GM12878 (cell line): ENCODE measurements around the gene TADA2A. TPM values are rescaled to one million over a fixed set of nuclear protein-coding genes. Genes with fewer than 3 reads are reported as not detected.

ENCODE experiments used
- ATAC-seq: fragments of 200-7000 bp; cut with Tn5 transposase; 3 replicates; pipeline ENCODE4 v1.9.1; 2020; ENCODE audit warnings: mild to moderate bottlenecking, moderate library complexity
- BruUV-seq: library from RNA; stranded (reverse); fragments of 400-500 nt; replicated peaks from 2 replicates; lab custom pipeline; 2021; lab: Mats Ljungman, UMichigan
- CTCF ChIA-PET: fragments of 300-600 bp; sonication (Branson Sonifier 250); formaldehyde crosslinking; extraction: SDS; loops from one replicate; lab custom pipeline; 2021; ENCODE audit warnings: inconsistent platforms; lab: Yijun Ruan, JAX
- POLR2A ChIA-PET: fragments of 350-600 bp; formaldehyde crosslinking; extraction: SDS; loops from one replicate; lab custom pipeline; 2021; ENCODE audit warnings: inconsistent platforms; lab: Charles Lee
- RAD21 ChIA-PET: fragments of 300-600 bp; sonication (Branson Sonifier 250); formaldehyde crosslinking; loops from one replicate; lab custom pipeline; 2023; ENCODE audit warnings: antibody characterized with exemption; ENCODE audit not compliant: unreplicated experiment; lab: Charles Lee
- SMC1A ChIA-PET: fragments of 300-600 bp; sonication (Branson Sonifier 250); formaldehyde crosslinking; loops from one replicate; lab custom pipeline; 2023; ENCODE audit not compliant: unreplicated experiment, uncharacterized antibody; lab: Charles Lee
- DNase-seq: peaks from one replicate; pipeline ENCODE4 v3.0.0-alpha.2; 2011; ENCODE audit warnings: low read depth, low spot score
- FAIRE-seq: peaks from 3 replicates; lab custom pipeline; 2011; peaks lifted over from hg19 to GRCh38; lab: Jason Lieb, UNC
- H2AFZ ChIP-seq: 2 replicates; pipeline ENCODE4 v1.6.0; 2011; ENCODE audit warnings: low read depth, low read length, control low read depth; ENCODE audit not compliant: control insufficient read depth
- H3K27ac ChIP-seq: 2 replicates; pipeline ENCODE4 v1.5.1; 2011; ENCODE audit warnings: control low read depth; ENCODE audit not compliant: control insufficient read depth, insufficient read depth
- H3K27me3 ChIP-seq, 2 experiments: replicated peaks in 1 of 2; 2 replicates each; pipeline versions ENCODE4 v1.6.0 to v1.6.1; 2011; ENCODE audit warnings: low read length in 1 of 2; ENCODE audit not compliant: control insufficient read depth in 2 of 2, insufficient read depth in 2 of 2
- H3K36me3 ChIP-seq, 2 experiments: 2 replicates each; pipeline ENCODE4 v1.5.1; 2011; ENCODE audit warnings: low read length in 1 of 2; ENCODE audit not compliant: control insufficient read depth in 2 of 2, insufficient read depth in 2 of 2
- H3K4me1 ChIP-seq: 2 replicates; pipeline ENCODE4 v1.6.1; 2011; ENCODE audit warnings: mild to moderate bottlenecking, low read length, moderate library complexity, mixed read lengths; ENCODE audit not compliant: control insufficient read depth, insufficient read depth
- H3K4me2 ChIP-seq: 2 replicates; pipeline ENCODE4 v1.6.0; 2011; ENCODE audit warnings: control low read depth; ENCODE audit not compliant: control insufficient read depth, insufficient read depth
- H3K4me3 ChIP-seq: fragments of 200-600 bp; sonication (generic); 2 replicates; pipeline ENCODE4 v1.5.1; 2016
- H3K79me2 ChIP-seq: 2 replicates; pipeline ENCODE4 v1.6.0; 2011; ENCODE audit warnings: low read length; ENCODE audit not compliant: control insufficient read depth, insufficient read depth
- H3K9ac ChIP-seq: 2 replicates; pipeline ENCODE4 v1.8.0; 2011; ENCODE audit warnings: low read length, control low read depth, mixed read lengths; ENCODE audit not compliant: control insufficient read depth, insufficient read depth
- H3K9me3 ChIP-seq: replicated peaks from 3 replicates; pipeline ENCODE4 v1.5.1; 2011; ENCODE audit warnings: mild to moderate bottlenecking, low read length; ENCODE audit not compliant: control insufficient read depth, insufficient read depth
- H4K20me1 ChIP-seq: 2 replicates; pipeline ENCODE4 v1.6.0; 2011; ENCODE audit not compliant: control insufficient read depth, insufficient read depth
- NR2F1 ChIP-seq: fragments of 450-650 bp; conservative IDR thresholded peaks from 2 replicates; pipeline ENCODE4 v1.6.1; 2017; ENCODE audit warnings: mild to moderate bottlenecking
- ZSCAN29 ChIP-seq: fragments of 450-650 bp; IDR thresholded peaks from 2 replicates; pipeline ENCODE4 v1.6.1; 2017; ENCODE audit warnings: mild to moderate bottlenecking, moderate library complexity
- WGBS: methylation state at CpG from one replicate; pipeline ENCODE4 v1.1.6; 2016; ENCODE audit warnings: low lambda C conversion rate; ENCODE audit not compliant: insufficient replicate concordance, insufficient coverage; ENCODE audit errors: missing lambda C conversion rate; 5-methylcytosine and 5-hydroxymethylcytosine counted together
- in situ Hi-C: fragments of 300-500 bp; cut with MboI; formaldehyde crosslinking; loops from 9 replicates; pipeline ENCODE4 v1.14.3; 2018; ENCODE audit warnings: mixed read lengths
- intact Hi-C: fragments of 100-400 bp; cut with micrococcal nuclease; formaldehyde crosslinking; loops from one replicate; pipeline ENCODE4 v1.14.2; 2022; ENCODE audit not compliant: unreplicated experiment
- polyA plus RNA-seq, 11 experiments: library from polyadenylated mRNA; depleted of rRNA in 4 of 11; unstranded in 6 of 11; stranded (reverse) in 5 of 11; fragments of >200 nt; fragmentation: Nextera tagmentation in 4 of 11; fragmentation: Illumina TruSeq in 1 of 11; extraction: Ambion mirVana in 4 of 11; extraction: Trizol in 1 of 11; gene quantifications; 1 replicate in 1 of 11; 2 replicates in 10 of 11; pipeline versions ENCODE4 v1.2.1 to v1.2.3, GENCODE V29; 2011 to 2016; ENCODE audit warnings: inconsistent platforms in 2 of 11, missing spikeins in 2 of 11, low read depth in 1 of 11
- total RNA-seq, 4 experiments: library from RNA; depleted of rRNA in 3 of 4; stranded (reverse); fragments of >200 nt in 3 of 4; fragmentation: Illumina TruSeq in 1 of 4; extraction: Trizol in 1 of 4; gene quantifications; 2 replicates each; pipeline versions ENCODE4 v1.2.1 to v1.2.3, GENCODE V29; 2013 to 2021
- TF ChIP-seq, protein P1 (sequence below): fragments of 450-650 bp; IDR thresholded peaks from 2 replicates; pipeline ENCODE4 v1.6.1; 2017; ENCODE audit warnings: mild to moderate bottlenecking, moderate library complexity
- TF ChIP-seq, protein P2 (sequence below): IDR thresholded peaks from 2 replicates; pipeline ENCODE4 v1.6.1; 2012; ENCODE audit warnings: low read depth, low read length, improper control_type of control experiment
- TF ChIP-seq, protein P3 (sequence below): fragments of 450-650 bp; formaldehyde crosslinking; IDR thresholded peaks from 2 replicates; pipeline ENCODE4 v1.4.0; 2020; ENCODE audit warnings: mild to moderate bottlenecking, moderate library complexity

TADA2A gene
- total and polyA plus RNA-seq, 10 of the 15 experiments (the other 5 are each of a cell fraction or from before 2014, with no cell fraction given): 19.6 to 43.8 (median 34.1) TPM

DNA sequence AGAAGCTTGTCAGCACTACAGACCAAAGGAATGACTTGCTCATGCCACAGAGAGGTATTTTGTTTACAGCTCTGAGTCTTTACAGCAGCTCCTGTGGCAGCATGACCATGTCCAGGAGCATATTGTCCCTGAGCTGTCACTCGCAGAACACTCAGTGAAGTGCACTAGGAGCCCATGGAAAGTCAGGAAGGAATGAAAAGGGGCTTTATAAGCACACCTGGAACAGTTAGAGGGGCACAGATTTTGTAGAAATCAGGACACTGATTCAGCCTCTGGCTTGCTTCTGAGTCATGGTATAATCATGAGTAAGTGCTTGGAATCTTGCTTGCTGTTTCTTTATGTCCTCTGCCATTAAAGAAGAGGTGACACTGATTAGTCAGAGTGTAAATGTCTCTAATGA is 41.0 kb downstream of the TADA2A start:
- SMC1A ChIA-PET: interaction anchor here (0.8 to 1.3 kb wide), 4 partner anchors 17 to 74 kb away, joined by 3 to 5 read pairs (median 3); no protein-coding TSS in a partner anchor
- no peaks in the 10 kb centered on the region for H4K20me1 ChIP-seq
- no peaks in the 10 kb centered on the region for H3K4me1 ChIP-seq
- H2AFZ ChIP-seq: no peak overlapping the region
- no peak overlapping the region for H3K9ac ChIP-seq
- CTCF ChIA-PET: interaction anchor here (1.1 to 1.6 kb wide), 2 partner anchors 44 to 51 kb away, joined by 3 to 8 read pairs; no protein-coding TSS in a partner anchor
- H3K4me2 ChIP-seq: no peak overlapping the region
- no peaks in the 10 kb centered on the region; the same call in 1 of the 2 replicates for H3K79me2 ChIP-seq
- H3K9me3 ChIP-seq: no peaks in the 10 kb centered on the region
- POLR2A ChIA-PET: no interaction called here
- FAIRE-seq (no peak), ATAC-seq (no peak), DNase-seq (no peak)
- no peaks in the 10 kb centered on the region for H3K27me3 ChIP-seq
- H3K4me3 ChIP-seq: no peak overlapping the region
- in situ Hi-C loops (no loop called here), intact Hi-C loops (no loop called here)
- TF ChIP-seq NR2F1: no peak
- RAD21 ChIA-PET: interaction anchor here (3.3 kb wide), 1 partner anchor 17 kb away, joined by 15 read pairs; no protein-coding TSS in a partner anchor
- H3K27ac ChIP-seq: no peak overlapping the region
- WGBS: 100% methylated on average over 1 of the region's 1 CpG
- no TSS peak for BruUV-seq
- H3K36me3 ChIP-seq: peaks cover 4 to 14% of the 10 kb centered on the region in 2 experiments

DNA sequence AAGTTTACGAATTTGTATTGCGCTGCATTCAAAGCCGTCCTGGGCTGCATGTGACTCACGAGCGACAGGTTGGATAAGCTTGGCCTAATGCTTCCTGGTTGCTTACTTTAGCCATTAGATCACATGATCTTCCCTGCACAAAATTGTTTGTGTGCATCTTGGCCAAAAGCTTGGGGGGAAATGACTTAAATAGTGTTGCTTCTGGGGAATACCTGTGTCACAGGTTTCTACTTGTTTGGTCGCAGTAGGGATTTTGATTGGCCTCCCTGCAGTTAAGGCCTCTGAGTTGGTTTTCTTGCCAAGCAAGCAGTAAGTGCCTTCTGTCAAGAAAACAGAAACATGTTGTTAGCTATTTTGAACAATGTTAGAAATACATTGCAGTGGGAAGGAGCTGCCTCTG is 43.4 kb downstream of the TADA2A start:
- no peak for FAIRE-seq
- over 99% methylated on average over 6 of the region's 6 CpGs for WGBS
- BruUV-seq: no TSS peak
- TF ChIP-seq, protein P1, sequence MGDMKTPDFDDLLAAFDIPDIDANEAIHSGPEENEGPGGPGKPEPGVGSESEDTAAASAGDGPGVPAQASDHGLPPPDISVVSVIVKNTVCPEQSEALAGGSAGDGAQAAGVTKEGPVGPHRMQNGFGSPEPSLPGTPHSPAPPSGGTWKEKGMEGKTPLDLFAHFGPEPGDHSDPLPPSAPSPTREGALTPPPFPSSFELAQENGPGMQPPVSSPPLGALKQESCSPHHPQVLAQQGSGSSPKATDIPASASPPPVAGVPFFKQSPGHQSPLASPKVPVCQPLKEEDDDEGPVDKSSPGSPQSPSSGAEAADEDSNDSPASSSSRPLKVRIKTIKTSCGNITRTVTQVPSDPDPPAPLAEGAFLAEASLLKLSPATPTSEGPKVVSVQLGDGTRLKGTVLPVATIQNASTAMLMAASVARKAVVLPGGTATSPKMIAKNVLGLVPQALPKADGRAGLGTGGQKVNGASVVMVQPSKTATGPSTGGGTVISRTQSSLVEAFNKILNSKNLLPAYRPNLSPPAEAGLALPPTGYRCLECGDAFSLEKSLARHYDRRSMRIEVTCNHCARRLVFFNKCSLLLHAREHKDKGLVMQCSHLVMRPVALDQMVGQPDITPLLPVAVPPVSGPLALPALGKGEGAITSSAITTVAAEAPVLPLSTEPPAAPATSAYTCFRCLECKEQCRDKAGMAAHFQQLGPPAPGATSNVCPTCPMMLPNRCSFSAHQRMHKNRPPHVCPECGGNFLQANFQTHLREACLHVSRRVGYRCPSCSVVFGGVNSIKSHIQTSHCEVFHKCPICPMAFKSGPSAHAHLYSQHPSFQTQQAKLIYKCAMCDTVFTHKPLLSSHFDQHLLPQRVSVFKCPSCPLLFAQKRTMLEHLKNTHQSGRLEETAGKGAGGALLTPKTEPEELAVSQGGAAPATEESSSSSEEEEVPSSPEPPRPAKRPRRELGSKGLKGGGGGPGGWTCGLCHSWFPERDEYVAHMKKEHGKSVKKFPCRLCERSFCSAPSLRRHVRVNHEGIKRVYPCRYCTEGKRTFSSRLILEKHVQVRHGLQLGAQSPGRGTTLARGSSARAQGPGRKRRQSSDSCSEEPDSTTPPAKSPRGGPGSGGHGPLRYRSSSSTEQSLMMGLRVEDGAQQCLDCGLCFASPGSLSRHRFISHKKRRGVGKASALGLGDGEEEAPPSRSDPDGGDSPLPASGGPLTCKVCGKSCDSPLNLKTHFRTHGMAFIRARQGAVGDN: peak; percentile 67; the same call in 1 of the 2 replicates
- TF ChIP-seq ZSCAN29: no peak
- TF ChIP-seq, protein P2, sequence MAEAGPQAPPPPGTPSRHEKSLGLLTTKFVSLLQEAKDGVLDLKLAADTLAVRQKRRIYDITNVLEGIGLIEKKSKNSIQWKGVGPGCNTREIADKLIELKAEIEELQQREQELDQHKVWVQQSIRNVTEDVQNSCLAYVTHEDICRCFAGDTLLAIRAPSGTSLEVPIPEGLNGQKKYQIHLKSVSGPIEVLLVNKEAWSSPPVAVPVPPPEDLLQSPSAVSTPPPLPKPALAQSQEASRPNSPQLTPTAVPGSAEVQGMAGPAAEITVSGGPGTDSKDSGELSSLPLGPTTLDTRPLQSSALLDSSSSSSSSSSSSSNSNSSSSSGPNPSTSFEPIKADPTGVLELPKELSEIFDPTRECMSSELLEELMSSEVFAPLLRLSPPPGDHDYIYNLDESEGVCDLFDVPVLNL: no peak
- TF ChIP-seq, protein P3, sequence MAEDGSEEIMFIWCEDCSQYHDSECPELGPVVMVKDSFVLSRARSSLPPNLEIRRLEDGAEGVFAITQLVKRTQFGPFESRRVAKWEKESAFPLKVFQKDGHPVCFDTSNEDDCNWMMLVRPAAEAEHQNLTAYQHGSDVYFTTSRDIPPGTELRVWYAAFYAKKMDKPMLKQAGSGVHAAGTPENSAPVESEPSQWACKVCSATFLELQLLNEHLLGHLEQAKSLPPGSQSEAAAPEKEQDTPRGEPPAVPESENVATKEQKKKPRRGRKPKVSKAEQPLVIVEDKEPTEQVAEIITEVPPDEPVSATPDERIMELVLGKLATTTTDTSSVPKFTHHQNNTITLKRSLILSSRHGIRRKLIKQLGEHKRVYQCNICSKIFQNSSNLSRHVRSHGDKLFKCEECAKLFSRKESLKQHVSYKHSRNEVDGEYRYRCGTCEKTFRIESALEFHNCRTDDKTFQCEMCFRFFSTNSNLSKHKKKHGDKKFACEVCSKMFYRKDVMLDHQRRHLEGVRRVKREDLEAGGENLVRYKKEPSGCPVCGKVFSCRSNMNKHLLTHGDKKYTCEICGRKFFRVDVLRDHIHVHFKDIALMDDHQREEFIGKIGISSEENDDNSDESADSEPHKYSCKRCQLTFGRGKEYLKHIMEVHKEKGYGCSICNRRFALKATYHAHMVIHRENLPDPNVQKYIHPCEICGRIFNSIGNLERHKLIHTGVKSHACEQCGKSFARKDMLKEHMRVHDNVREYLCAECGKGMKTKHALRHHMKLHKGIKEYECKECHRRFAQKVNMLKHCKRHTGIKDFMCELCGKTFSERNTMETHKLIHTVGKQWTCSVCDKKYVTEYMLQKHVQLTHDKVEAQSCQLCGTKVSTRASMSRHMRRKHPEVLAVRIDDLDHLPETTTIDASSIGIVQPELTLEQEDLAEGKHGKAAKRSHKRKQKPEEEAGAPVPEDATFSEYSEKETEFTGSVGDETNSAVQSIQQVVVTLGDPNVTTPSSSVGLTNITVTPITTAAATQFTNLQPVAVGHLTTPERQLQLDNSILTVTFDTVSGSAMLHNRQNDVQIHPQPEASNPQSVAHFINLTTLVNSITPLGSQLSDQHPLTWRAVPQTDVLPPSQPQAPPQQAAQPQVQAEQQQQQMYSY (CRISPR knock-in tag): no peak

More for the DNA sequence above, 43.4 kb downstream of the TADA2A start:
- Histone ChIP-seq H3K79me2 (no peaks in the 10 kb centered on the region; the same call in 1 of the 2 replicates), H3K27me3 (no peaks in the 10 kb centered on the region), H3K27ac (no peak overlapping the region), H3K9me3 (no peaks in the 10 kb centered on the region), H3K9ac (no peak overlapping the region), H4K20me1 (no peaks in the 10 kb centered on the region), H2AFZ (no peak overlapping the region), H3K4me2 (no peak overlapping the region), H3K36me3 (peaks cover 2 to 10% of the 10 kb centered on the region in 2 experiments), H3K4me1 (no peaks in the 10 kb centered on the region), H3K4me3 (no peak overlapping the region)
- DNase-seq (no peak), ATAC-seq (no peak)
- POLR2A ChIA-PET: interaction anchor here (0.6 to 1.6 kb wide), 7 partner anchors 9 to 1759 kb away, joined by 3 to 5 read pairs (median 4); partner anchors contain the start of gene DUSP14
- CTCF ChIA-PET: interaction anchor here (0.8 to 2.0 kb wide), 7 partner anchors 11 to 873 kb away, joined by 3 to 11 read pairs (median 5); no protein-coding TSS in a partner anchor
- RAD21 ChIA-PET: interaction anchor here (0.6 to 1.4 kb wide), 4 partner anchors 12 to 77 kb away, joined by 3 read pairs; no protein-coding TSS in a partner anchor
- SMC1A ChIA-PET: interaction anchor here (0.7 to 1.7 kb wide), 12 partner anchors 9 to 77 kb away, joined by 3 to 8 read pairs (median 4); no protein-coding TSS in a partner anchor
- intact Hi-C loops (no loop called here), in situ Hi-C loops (no loop called here)
